ENCODE results near the gene BCR. TPM values are rescaled to one million over a fixed set of nuclear protein-coding genes. Genes with fewer than 3 reads are reported as not detected.

Gene BCR
- total RNA-seq, 1 donor from 2014 or later, result 45.1 TPM

DNA sequence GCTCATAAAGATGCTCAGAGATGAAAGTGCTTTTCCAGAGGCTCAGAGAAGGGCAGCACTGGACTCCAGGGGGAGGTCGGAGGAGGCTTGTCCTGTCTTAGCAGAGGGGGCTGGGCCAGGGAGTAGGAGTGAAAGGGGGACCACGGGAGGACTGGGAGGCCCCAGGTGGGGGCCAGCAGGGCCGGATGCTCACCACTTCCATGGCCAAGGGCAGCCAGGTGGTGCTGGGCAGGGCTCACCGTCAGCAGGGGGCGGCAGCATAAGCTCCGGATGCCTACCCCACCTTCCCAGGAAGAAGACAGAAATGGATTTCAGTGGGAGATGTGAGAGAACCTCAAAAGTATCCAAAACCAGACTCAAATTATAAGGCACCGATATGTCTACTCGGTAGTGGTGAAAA, 24.0 kb upstream of the BCR start:
- DNase-seq, result no peak
- no peaks in the 10 kb centered on the region for H3K36me3 Mint-ChIP-seq (ENCODE audit: low read depth)
- peaks cover 2% of the 10 kb centered on the region for H3K4me1 Mint-ChIP-seq
- H3K27ac Mint-ChIP-seq, result no peak overlapping the region
- H3K9me3 Mint-ChIP-seq, result no peaks in the 10 kb centered on the region
- H3K4me3 Mint-ChIP-seq, result no peak overlapping the region
- intact Hi-C loops (cut with micrococcal nuclease), result no loop called here
- H3K27me3 Mint-ChIP-seq, result no peaks in the 10 kb centered on the region

DNA sequence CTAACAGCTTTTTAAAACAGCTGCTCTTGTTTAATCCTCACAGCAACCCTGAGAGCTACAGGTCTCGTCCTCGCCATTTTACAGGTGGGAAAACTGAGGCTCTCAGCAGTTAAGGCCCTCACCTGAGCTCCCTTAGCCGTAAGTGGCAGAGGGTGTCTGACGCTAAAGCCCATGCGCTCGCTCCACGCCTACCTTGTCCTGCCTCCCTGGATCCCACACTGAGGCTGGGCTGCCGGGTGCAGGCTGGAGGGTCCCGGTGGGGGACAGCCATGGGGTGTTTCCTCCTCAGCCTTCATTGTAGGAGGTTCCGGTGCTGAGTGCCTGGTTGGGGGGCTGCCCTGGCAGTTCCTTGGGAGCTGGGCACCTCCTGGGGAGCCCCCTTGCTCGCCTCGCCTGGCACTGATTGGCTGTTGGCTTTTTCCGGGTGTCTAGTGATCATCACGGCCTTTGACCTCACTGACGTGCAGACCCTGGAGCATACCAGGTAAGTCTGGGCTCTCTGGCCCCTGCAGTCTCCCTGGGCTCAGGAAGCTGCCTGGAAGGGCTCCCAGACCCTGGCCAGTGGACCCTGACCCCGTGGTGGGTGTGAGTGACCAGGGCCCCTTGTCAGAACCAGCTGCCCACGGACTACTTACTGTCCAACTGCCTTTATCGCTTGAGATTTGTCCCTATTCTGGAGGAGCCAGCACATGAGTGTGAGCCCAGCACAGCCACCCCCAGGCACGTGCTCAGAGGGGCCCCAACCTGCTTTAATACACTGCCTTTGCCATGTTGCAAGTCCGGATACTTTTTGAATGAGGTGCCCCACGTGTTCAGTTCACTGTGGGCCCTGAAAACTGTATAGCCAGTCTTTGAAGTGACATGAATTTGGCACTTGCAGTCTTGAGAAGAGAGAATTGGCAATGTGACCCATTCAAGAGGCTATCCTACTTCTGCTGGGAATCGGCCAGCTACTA, 22.5 kb upstream of the BCR start:
- H3K9me3 Mint-ChIP-seq, result no peaks in the 10 kb centered on the region
- peaks cover 2% of the 10 kb centered on the region for H3K4me1 Mint-ChIP-seq
- H3K36me3 Mint-ChIP-seq (ENCODE audit: low read depth), result no peaks in the 10 kb centered on the region
- H3K27me3 Mint-ChIP-seq, result no peaks in the 10 kb centered on the region
- intact Hi-C loops (cut with micrococcal nuclease), result no loop called here
- H3K27ac Mint-ChIP-seq, result no peak overlapping the region
- H3K4me3 Mint-ChIP-seq, result no peak overlapping the region
- no peak for DNase-seq

DNA sequence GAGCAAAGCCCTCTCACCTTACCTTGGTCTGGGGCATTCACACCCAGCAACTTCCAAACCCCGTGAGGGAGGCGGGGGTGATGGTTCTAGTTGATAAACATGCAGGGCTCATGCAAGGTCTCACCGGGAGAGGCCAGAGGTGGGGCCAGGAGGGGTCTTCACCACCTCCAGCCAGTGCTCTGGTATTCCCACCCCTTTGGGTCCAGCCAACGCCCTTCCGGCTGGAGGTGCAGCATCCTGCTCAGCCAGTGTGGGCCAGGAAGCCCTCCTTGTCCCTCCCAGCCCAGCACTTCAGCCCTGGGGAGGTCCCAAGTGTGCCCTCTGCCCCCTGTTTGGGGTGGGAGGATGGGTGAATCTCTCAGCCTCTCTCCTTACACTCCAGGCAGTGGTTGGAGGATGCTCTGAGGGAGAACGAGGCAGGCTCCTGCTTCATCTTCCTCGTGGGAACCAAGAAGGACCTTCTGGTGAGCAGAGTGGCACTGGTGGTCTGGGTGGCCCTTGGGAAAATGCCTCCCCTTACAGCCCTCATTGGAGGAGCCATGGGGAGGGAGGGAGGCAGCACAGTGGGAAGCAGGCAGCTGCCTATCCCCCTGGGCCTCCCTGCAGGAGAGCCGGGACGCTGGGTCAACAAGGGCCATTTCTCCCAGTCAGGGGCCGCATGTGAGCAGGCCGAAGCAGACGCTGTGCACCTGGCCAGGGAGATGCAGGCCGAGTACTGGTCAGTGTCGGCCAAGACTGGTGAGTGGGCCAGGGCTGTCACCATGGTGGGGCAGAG, 21.6 kb upstream of the BCR start:
- no peak overlapping the region for H3K27ac Mint-ChIP-seq
- H3K27me3 Mint-ChIP-seq, result no peaks in the 10 kb centered on the region
- intact Hi-C loops (cut with micrococcal nuclease), result no loop called here
- H3K9me3 Mint-ChIP-seq, result no peaks in the 10 kb centered on the region
- H3K4me1 Mint-ChIP-seq, result no peaks in the 10 kb centered on the region
- no peak overlapping the region for H3K4me3 Mint-ChIP-seq
- DNase-seq, result no peak
- no peaks in the 10 kb centered on the region for H3K36me3 Mint-ChIP-seq (ENCODE audit: low read depth)

DNA sequence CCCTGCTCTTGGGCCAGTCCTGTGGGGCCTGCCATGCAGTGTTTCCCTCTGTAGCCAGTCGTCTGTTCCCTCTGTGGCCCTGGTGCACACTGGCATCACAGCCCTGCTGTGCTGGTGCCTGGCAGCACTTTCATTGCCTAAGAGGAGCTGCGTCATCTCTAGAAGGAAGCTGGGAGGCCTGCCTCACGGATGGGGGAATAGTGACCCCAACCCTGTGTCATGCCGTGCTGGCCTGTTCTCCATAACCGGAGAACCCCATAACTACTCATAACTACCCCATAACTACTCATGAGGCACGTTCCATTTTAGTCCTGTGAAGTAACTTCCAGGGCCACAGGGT, 21.0 kb upstream of the BCR start:
- intact Hi-C loops (cut with micrococcal nuclease), result no loop called here
- Mint-ChIP-seq H3K27me3 (no peaks in the 10 kb centered on the region), H3K36me3 (ENCODE audit: low read depth) (no peaks in the 10 kb centered on the region), H3K27ac (no peak overlapping the region), H3K4me3 (no peak overlapping the region), H3K9me3 (no peaks in the 10 kb centered on the region), H3K4me1 (no peaks in the 10 kb centered on the region)
- no peak for DNase-seq

DNA sequence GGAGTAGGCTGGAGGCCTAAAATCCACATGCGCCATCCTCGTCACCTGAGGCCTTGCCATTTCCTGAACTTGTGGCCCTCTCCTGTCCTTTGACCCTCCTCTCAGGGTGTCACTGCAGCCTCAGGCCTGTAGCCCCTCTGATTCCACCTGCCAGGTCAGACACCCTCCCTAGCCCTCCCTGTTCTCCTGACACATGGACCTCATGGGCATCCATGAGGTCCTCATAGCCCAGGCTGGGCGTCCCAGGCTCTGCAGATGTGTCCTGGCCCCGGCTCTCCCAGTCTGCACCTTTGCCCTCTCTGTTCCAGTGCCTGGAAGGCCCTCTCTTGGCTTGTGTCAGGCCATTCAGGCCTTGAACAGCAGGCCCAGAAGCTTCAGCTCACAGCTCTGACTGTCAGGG, 19.3 kb upstream of the BCR start:
- Mint-ChIP-seq H3K4me3 (no peak overlapping the region), H3K27me3 (no peaks in the 10 kb centered on the region), H3K36me3 (ENCODE audit: low read depth) (no peaks in the 10 kb centered on the region), H3K9me3 (no peaks in the 10 kb centered on the region), H3K4me1 (no peaks in the 10 kb centered on the region), H3K27ac (no peak overlapping the region)
- no peak for DNase-seq
- intact Hi-C loops (cut with micrococcal nuclease), result no loop called here

DNA sequence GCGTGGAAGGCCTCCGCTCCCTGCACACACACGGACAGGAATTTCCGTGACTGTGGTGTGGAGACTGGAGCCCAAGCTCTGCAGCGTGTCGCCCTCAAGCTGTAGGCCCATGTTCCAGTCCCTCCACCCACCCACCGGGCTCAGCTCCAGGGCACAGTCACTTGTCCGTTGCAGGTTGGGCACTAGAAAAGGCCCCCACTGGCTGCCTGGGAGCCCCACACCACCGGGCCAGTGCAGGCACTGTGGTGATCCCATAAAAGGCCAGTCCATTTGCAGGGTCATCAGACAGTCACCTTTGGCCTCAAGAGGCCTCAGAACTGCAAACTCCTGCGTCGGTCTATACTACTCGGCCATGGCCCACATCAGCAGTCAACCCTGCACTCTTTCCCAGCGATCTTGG, 18.7 kb upstream of the BCR start:
- no peak overlapping the region for H3K4me3 Mint-ChIP-seq
- intact Hi-C loops (cut with micrococcal nuclease), result no loop called here
- no peaks in the 10 kb centered on the region for H3K4me1 Mint-ChIP-seq
- H3K9me3 Mint-ChIP-seq, result no peaks in the 10 kb centered on the region
- H3K36me3 Mint-ChIP-seq (ENCODE audit: low read depth), result no peaks in the 10 kb centered on the region
- no peak overlapping the region for H3K27ac Mint-ChIP-seq
- H3K27me3 Mint-ChIP-seq, result no peaks in the 10 kb centered on the region
- DNase-seq, result no peak

DNA sequence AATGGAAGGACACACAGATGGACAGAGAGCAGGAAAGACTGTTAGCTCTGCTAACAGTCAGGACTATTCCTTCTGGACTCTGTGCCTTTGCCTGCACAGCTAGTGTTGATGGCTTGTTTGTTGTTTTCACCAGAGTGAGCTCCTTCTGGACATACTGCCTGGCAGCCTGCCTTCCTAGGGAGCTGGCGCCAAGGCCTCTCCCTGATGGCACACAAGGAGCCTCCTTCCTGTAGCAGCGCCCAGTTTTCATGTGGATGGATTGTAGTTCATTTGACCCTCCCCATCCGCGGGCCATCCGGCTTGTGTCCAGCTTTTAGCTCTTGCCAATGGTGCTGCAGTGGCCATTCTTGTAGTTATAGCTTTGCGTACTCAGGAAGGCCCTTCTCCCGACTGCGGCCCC, 16.6 kb upstream of the BCR start:
- H3K4me3 Mint-ChIP-seq, result no peak overlapping the region
- H3K4me1 Mint-ChIP-seq, result no peaks in the 10 kb centered on the region
- intact Hi-C loops (cut with micrococcal nuclease), result no loop called here

DNA sequence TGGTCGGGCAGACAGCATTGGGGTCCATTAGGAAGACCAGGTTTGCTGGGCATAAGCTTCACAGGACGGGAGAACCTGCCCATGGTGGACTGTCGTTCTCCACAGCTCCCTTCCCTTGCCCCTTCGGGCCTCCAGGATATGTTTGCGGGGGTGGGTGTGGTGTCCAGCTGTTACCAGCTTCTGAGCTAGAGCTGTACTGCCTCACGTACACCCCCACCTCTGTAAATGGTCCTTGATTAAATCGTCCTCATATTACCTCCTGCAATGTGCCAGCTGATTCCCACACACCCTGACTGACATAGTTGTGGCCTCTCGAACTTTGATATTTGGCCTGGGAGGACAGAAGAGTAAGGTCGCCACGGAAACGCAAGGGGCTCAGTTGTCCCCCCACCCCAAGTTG, 16.2 kb upstream of the BCR start:
- intact Hi-C loops (cut with micrococcal nuclease), result no loop called here
- no peaks in the 10 kb centered on the region for H3K36me3 Mint-ChIP-seq (ENCODE audit: low read depth)
- no peaks in the 10 kb centered on the region for H3K9me3 Mint-ChIP-seq

More for the DNA sequence above, 16.6 kb upstream of the BCR start:
- H3K36me3 Mint-ChIP-seq (ENCODE audit: low read depth), result no peaks in the 10 kb centered on the region
- no peak for DNase-seq
- no peaks in the 10 kb centered on the region for H3K27me3 Mint-ChIP-seq
- H3K9me3 Mint-ChIP-seq, result no peaks in the 10 kb centered on the region
- no peak overlapping the region for H3K27ac Mint-ChIP-seq

DNA sequence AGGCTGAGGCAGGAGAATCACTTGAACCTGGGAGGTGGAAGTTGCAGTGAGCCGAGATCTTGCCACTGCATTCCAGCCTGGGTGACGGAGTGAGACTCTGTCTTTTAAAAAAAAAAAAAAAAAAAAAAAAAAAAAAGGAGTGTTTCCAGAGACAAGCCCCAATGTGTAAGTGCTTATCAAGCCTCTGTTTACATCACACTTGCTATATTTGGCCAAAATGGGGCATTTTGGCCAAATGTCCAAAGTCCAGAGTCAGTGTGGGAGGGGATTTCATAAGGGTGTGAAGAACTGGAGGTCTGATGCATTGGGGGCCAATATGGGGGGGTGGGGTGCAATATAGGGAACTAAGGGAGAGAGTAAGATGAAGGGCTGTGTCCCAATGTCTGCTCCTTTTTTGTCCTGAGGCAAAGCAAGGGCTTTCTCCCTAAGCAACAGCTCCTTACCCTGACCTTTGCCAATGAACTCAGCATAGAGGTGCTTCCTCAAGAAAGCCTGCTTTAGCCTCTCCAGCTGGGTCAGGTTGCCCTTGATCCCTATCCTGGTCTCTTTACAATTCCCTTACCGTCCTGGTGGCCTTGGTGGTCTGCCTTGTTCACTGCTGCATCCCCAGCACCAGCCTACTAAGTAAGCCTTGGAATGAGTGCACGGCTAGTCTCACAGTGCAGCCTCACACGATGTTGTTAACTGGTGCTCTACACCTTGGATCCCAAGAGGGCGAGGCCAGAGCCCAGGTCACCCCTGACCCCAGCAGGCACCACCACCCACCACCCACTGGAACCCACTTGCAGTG, 14.1 kb upstream of the BCR start:
- no peaks in the 10 kb centered on the region for H3K36me3 Mint-ChIP-seq (ENCODE audit: low read depth)
- no peak overlapping the region for H3K4me3 Mint-ChIP-seq
- intact Hi-C loops (cut with micrococcal nuclease), result no loop called here
- no peaks in the 10 kb centered on the region for H3K4me1 Mint-ChIP-seq
- DNase-seq, result no peak
- no peaks in the 10 kb centered on the region for H3K9me3 Mint-ChIP-seq
- no peaks in the 10 kb centered on the region for H3K27me3 Mint-ChIP-seq
- no peak overlapping the region for H3K27ac Mint-ChIP-seq

More for the DNA sequence above, 16.2 kb upstream of the BCR start:
- H3K27me3 Mint-ChIP-seq, result no peaks in the 10 kb centered on the region
- H3K4me3 Mint-ChIP-seq, result no peak overlapping the region
- DNase-seq, result no peak
- H3K27ac Mint-ChIP-seq, result no peak overlapping the region
- no peaks in the 10 kb centered on the region for H3K4me1 Mint-ChIP-seq

DNA sequence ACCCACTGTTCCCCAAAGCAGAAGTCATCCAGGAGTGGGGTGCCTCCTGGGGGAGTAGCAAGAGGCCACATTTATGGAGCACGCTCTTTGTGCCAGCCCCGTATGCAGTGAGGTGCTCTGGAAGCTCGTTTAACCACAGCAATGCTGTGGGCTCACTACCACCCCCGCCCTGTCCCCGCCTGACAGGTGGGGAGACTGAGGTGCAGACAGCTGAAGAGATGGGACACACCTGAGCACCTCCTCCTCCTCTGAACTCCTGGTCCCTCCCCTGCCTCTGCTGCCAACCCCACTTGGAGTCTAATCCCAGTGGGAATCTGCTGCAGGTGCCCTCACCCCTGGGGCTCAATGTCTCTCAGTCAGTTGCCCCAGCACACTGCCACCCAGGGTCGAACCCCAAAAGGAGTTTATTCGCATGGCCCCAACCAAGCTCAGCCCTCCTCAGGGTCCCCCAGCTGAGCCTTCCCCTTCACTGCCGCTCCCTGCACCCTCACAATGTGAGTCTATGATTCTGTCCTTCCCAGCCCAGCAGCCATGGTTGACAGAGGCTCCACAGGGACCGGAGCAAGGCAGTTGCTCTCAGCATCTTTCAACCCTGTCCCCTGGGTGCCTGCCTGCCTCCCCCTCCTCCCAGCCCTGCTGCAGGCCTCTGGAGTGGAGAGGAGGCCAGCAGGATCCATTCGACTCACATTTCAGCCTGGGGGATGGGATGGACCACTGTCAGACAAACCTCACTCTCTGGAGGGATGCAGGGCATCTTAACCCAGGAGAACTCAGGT, 13.3 kb upstream of the BCR start:
- no peaks in the 10 kb centered on the region for H3K36me3 Mint-ChIP-seq (ENCODE audit: low read depth)
- DNase-seq, result no peak
- H3K27ac Mint-ChIP-seq, result no peak overlapping the region
- no peaks in the 10 kb centered on the region for H3K9me3 Mint-ChIP-seq
- H3K4me3 Mint-ChIP-seq, result no peak overlapping the region
- no peaks in the 10 kb centered on the region for H3K27me3 Mint-ChIP-seq
- intact Hi-C loops (cut with micrococcal nuclease), result no loop called here
- no peaks in the 10 kb centered on the region for H3K4me1 Mint-ChIP-seq

DNA sequence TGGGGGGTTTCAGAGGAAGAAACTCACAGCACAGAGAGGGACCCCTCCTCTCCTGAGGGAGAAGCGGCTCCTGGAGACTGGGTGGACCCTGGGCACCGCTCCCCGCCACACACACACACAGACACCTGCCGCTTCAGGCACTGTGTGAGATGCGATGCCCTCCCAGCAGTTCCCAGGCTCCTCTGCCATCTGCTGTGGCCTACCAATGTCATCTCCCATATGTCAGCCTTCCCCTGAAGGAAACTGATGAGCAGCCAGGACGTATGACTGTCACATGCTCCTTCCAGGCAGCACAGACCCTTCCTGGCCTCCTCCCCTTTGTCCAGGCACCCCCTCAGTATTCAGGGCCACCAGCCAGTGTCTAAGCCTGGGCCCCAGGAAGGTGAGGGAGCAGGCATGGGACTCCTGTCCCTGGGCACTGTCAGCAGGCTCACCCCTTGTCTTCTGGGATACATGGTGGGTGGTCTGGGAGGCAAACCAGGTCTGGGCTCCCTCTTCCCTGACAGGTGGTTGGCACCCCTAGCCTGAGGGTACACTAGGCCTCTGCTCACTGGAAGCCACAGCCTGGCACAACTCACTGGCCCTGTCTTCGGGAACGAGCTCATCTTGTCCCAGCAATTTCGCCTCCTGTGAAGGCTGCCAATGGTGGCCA, 11.8 kb upstream of the BCR start:
- intact Hi-C loops (cut with micrococcal nuclease), result no loop called here
- no peaks in the 10 kb centered on the region for H3K27me3 Mint-ChIP-seq
- DNase-seq, result no peak
- H3K4me1 Mint-ChIP-seq, result no peaks in the 10 kb centered on the region
- H3K4me3 Mint-ChIP-seq, result no peak overlapping the region
- H3K9me3 Mint-ChIP-seq, result no peaks in the 10 kb centered on the region
- H3K27ac Mint-ChIP-seq, result no peak overlapping the region
- H3K36me3 Mint-ChIP-seq (ENCODE audit: low read depth), result no peaks in the 10 kb centered on the region

DNA sequence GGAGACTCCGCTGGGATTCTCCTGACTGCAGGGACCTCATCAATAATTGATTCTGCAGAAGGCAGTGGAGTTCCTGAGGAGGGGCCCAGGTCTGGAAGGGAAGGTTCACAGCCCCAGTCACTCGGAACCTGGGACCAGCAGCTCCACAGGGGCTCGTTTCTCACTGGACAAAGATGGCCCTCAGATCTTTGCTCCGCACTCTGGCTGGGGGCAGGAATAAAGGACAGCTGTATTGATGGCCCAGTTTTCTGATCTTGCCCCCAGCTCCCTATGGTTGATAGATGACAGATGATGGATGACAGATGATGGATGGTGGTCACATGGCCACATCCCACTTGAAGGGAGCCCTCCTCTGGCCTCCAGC, 11.3 kb upstream of the BCR start:
- intact Hi-C loops (cut with micrococcal nuclease), result no loop called here
- Mint-ChIP-seq H3K27ac (no peak overlapping the region), H3K36me3 (ENCODE audit: low read depth) (no peaks in the 10 kb centered on the region), H3K4me3 (no peak overlapping the region), H3K9me3 (no peaks in the 10 kb centered on the region), H3K4me1 (peaks cover 2% of the 10 kb centered on the region), H3K27me3 (no peaks in the 10 kb centered on the region)
- DNase-seq, result no peak

All from activated CD4-positive, alpha-beta T cell treated with anti-CD3 and anti-CD28 coated beads, Interleukin-2, amount 10 ng/mL, durations not matched to agents 24 days and 14 days (primary cell).